SU-DHL-6 (cell line): Measurements from ENCODE around the gene WDR45.

Source experiments
- EZH2phosphoT487 ChIP-seq: fragments of 200-600 bp; sonication (generic), shearing (Covaris generic); conservative IDR thresholded peaks from 2 replicates; pipeline ENCODE4 v1.6.1; 2018; ENCODE audit warnings: mild to moderate bottlenecking, antibody characterized with exemption, low read length, moderate library complexity, mixed read lengths
- TF ChIP-seq, protein P1 (sequence below): fragments of 200-600 bp; sonication (generic); IDR thresholded peaks from one replicate; pipeline ENCODE4 v1.5.1; 2017; ENCODE audit warnings: antibody characterized with exemption, mild to moderate bottlenecking, low read length, moderate library complexity; ENCODE audit not compliant: insufficient read depth, poor library complexity, severe bottlenecking

GRCh38 chrX:49106296-49106695 is 26.6 kb upstream of the WDR45 start:
- TF ChIP-seq, protein P1, sequence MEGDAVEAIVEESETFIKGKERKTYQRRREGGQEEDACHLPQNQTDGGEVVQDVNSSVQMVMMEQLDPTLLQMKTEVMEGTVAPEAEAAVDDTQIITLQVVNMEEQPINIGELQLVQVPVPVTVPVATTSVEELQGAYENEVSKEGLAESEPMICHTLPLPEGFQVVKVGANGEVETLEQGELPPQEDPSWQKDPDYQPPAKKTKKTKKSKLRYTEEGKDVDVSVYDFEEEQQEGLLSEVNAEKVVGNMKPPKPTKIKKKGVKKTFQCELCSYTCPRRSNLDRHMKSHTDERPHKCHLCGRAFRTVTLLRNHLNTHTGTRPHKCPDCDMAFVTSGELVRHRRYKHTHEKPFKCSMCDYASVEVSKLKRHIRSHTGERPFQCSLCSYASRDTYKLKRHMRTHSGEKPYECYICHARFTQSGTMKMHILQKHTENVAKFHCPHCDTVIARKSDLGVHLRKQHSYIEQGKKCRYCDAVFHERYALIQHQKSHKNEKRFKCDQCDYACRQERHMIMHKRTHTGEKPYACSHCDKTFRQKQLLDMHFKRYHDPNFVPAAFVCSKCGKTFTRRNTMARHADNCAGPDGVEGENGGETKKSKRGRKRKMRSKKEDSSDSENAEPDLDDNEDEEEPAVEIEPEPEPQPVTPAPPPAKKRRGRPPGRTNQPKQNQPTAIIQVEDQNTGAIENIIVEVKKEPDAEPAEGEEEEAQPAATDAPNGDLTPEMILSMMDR = no peak
- no peak for TF ChIP-seq EZH2phosphoT487
